BJ (cell line): Measurements from ENCODE around the gene WDR7. TPM values are rescaled to one million over a fixed set of nuclear protein-coding genes. Genes with fewer than 3 reads are reported as not detected.

Source experiments
- CTCF ChIA-PET: fragments of 350-600 bp; formaldehyde crosslinking; extraction: SDS; loops from one replicate; lab custom pipeline; 2021; ENCODE audit warnings: antibody characterized with exemption, inconsistent platforms; lab: Yijun Ruan, JAX
- POLR2A ChIA-PET: fragments of 300-600 bp; sonication (Branson Sonifier 250); formaldehyde crosslinking; extraction: SDS; loops from one replicate; lab custom pipeline; 2021; ENCODE audit warnings: antibody characterized with exemption; lab: Charles Lee
- DNase-seq: peaks from one replicate; pipeline ENCODE4 v3.0.0-alpha.2; 2011; ENCODE audit warnings: low read depth
- H3K27me3 ChIP-seq: 2 replicates; pipeline ENCODE4 v1.6.0; 2011; ENCODE audit warnings: low read length; ENCODE audit not compliant: control insufficient read depth, insufficient read depth
- H3K36me3 ChIP-seq: 2 replicates; pipeline ENCODE4 v1.5.1; 2011; ENCODE audit warnings: low read length; ENCODE audit not compliant: control insufficient read depth, insufficient read depth
- H3K4me3 ChIP-seq: 2 replicates; pipeline ENCODE4 v1.5.1; 2011; ENCODE audit warnings: low read depth, mild to moderate bottlenecking, control low read depth, low read length
- polyA plus RNA-seq: library from polyadenylated mRNA; depleted of rRNA; stranded (reverse); fragments of >200 nt; gene quantifications from 2 replicates; pipeline ENCODE4 v1.2.3, GENCODE V29; 2011
- TF ChIP-seq, protein P1 (sequence below): IDR thresholded peaks from 2 replicates; pipeline ENCODE4 v1.5.1; 2011; ENCODE audit warnings: low read depth, mild to moderate bottlenecking, control low read depth, inconsistent platforms, low read length, moderate library complexity; ENCODE audit not compliant: insufficient read depth

WDR7 gene
- polyA plus RNA-seq, 1 experiment, result 9.7 TPM

DNA sequence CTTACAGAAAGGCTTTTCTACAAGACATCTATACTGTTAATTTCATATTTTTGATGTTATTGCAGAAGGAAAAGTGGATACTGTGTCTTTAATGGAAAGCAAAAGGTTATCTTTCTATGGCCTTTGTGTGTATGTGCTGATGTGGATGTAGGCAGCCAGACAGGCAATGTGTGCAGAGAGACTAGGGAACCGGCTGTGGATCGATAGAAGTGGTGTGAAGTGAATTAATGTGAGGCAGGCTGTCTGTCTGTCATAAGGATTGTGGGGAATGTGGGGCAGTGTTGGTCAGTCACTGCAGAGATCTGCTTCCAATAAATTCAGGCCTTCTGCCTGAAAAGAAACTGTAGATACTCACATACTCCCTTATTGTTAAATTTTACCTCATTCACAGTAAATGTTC lies 156.7 kb downstream of the WDR7 start:
- TF ChIP-seq, protein P1, sequence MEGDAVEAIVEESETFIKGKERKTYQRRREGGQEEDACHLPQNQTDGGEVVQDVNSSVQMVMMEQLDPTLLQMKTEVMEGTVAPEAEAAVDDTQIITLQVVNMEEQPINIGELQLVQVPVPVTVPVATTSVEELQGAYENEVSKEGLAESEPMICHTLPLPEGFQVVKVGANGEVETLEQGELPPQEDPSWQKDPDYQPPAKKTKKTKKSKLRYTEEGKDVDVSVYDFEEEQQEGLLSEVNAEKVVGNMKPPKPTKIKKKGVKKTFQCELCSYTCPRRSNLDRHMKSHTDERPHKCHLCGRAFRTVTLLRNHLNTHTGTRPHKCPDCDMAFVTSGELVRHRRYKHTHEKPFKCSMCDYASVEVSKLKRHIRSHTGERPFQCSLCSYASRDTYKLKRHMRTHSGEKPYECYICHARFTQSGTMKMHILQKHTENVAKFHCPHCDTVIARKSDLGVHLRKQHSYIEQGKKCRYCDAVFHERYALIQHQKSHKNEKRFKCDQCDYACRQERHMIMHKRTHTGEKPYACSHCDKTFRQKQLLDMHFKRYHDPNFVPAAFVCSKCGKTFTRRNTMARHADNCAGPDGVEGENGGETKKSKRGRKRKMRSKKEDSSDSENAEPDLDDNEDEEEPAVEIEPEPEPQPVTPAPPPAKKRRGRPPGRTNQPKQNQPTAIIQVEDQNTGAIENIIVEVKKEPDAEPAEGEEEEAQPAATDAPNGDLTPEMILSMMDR, result no peak
- DNase-seq, result no peak
- no peaks in the 10 kb centered on the region for H3K36me3 ChIP-seq
- no peaks in the 10 kb centered on the region for H3K27me3 ChIP-seq
- ChIA-PET POLR2A (no interaction called here), CTCF (interaction anchor here (0.7 kb wide), 2 partner anchors 139 to 704 kb away, joined by 3 to 5 read pairs; no protein-coding TSS in a partner anchor)
- H3K4me3 ChIP-seq, result no peak overlapping the region

DNA sequence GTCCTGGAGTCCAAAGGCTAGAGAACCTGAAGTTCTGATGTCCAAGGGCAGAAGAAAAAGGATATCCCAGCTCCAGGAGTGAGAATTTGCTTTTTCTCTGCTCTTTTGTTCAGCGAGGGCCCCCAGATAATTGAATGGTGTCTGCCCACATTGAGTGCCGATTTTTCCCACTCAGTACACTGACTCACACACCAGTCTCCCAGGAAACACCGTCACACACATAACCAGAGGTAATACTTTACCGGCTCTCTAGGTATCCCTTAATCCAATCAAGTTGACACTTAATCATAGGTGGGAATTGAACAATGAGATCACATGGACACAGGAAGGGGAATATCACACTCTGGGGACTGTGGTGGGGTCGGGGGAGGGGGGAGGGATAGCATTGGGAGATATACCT lies 161.5 kb downstream of the WDR7 start:
- CTCF ChIA-PET, result no interaction called here

DNA sequence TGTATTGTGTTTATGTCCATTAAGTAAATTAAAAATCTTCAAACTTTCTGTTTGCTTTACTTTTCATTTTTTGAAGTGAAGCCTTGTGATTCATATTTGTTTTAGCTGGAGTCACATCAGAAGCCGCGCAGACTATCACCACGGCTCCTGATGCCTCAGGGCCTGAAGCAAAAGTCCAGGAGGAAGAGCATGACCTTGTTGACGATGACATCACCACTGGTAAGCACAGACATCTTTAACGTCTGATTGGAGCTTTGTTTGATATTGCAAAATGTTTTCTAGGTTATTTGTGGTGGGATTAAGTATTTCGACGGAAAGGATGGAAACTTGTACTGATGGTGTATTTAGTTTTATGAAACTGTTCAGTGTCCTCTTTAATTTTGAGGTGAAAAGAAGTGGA lies 164.8 kb downstream of the WDR7 start:
- POLR2A ChIA-PET, result no interaction called here
- CTCF ChIA-PET, result no interaction called here
- no peak for DNase-seq
- Histone ChIP-seq H3K36me3 (no peaks in the 10 kb centered on the region), H3K27me3 (no peaks in the 10 kb centered on the region), H3K4me3 (no peak overlapping the region)
- TF ChIP-seq, protein P1, result no peak

More for the DNA sequence above, 161.5 kb downstream of the WDR7 start:
- TF ChIP-seq, protein P1, result no peak
- POLR2A ChIA-PET, result no interaction called here
- no peak for DNase-seq
- no peak overlapping the region for H3K4me3 ChIP-seq
- no peaks in the 10 kb centered on the region for H3K27me3 ChIP-seq
- no peaks in the 10 kb centered on the region for H3K36me3 ChIP-seq

DNA sequence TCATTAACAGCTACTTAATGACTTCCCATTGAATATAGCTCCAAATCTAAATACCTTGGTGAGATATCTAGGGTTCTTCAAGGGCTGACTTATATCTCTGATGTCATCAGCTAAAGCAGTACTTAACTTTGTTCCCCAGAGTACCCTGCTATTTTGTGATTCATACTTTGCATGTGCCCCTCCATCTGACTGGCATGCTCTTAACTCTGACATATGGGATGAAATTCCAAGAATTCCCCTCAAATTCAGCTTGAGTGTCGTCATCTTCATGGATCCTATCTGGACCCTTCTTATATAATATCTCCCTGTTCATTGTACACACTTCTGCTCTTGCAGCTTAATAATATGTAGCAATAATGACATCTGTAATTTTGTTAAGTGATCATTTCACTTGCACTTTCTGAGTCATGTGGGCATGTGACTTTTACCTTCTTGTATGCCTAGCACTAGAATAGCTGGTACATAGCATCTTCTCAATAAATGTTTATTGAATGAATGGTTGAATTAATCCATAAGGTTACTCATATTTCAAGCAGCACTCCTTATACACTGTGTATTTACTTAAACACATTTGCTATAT lies 172.9 kb downstream of the WDR7 start:
- no peak for DNase-seq
- Histone ChIP-seq H3K36me3 (no peaks in the 10 kb centered on the region), H3K4me3 (no peak overlapping the region), H3K27me3 (no peaks in the 10 kb centered on the region)
- TF ChIP-seq, protein P1, result no peak
- ChIA-PET CTCF (no interaction called here), POLR2A (no interaction called here)

DNA sequence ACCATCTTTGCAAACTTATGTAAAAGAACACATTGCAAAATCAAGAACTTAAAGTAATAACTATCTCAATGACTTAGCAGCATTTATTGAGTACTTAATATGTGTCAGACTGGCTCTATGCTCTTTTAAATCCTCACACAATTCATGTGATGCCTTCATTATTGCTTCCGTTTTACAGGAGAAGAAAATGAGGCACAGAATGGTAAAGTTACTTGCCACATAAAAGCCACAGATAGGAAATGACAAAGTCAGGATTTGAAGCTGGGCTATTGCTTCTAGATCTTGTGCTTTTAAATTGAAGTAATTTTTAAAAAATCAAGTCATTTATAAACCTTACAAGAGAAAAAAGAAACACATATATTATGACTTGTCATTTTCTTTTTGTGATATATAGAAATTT lies 174.2 kb downstream of the WDR7 start:
- ChIA-PET POLR2A (no interaction called here), CTCF (no interaction called here)
- H3K36me3 ChIP-seq, result no peaks in the 10 kb centered on the region
- no peak overlapping the region for H3K4me3 ChIP-seq
- H3K27me3 ChIP-seq, result no peaks in the 10 kb centered on the region
- TF ChIP-seq, protein P1, result no peak
- DNase-seq, result no peak
